LNCAP (cell line): ENCODE measurements around the gene SLC26A6.

Source experiments
- CTCF ChIP-seq: fragments of 450-650 bp; IDR thresholded peaks from 2 replicates; pipeline ENCODE4 v1.5.1; 2017; ENCODE audit warnings: mild to moderate bottlenecking

Gene SLC26A6

GRCh38 chr3:48635222-48636021 is at the start of gene SLC26A6:
SLC26A6 (minus strand) TSS chr3:48635461; CDS start chr3:48635393, 68 bp downstream.
- TF ChIP-seq CTCF: peak; percentile 72

GRCh38 chr3:48684480-48685143 is 49.4 kb upstream of the SLC26A6 start:
- no peak for TF ChIP-seq CTCF

GRCh38 chr3:48684054-48684349 is 48.7 kb upstream of the SLC26A6 start:
- no peak for TF ChIP-seq CTCF

- TF ChIP-seq CTCF: no peak
These were observed 47.5 kb upstream of the SLC26A6 start for GRCh38 chr3:48682786-48683185.

GRCh38 chr3:48681974-48682610 is 46.8 kb upstream of the SLC26A6 start:
- no peak for TF ChIP-seq CTCF

GRCh38 chr3:48681541-48681880 is 46.2 kb upstream of the SLC26A6 start:
- TF ChIP-seq CTCF: no peak

GRCh38 chr3:48680811-48681540 is 45.7 kb upstream of the SLC26A6 start:
- no peak for TF ChIP-seq CTCF
